ENCODE measurements around the gene GTF2F2. TPM values are rescaled to one million over a fixed set of nuclear protein-coding genes. Genes with fewer than 3 reads are reported as not detected.

Gene GTF2F2
- total RNA-seq, 4 donors from 2014 or later = 11.5 to 16.9 (median 13.3) TPM

DNA sequence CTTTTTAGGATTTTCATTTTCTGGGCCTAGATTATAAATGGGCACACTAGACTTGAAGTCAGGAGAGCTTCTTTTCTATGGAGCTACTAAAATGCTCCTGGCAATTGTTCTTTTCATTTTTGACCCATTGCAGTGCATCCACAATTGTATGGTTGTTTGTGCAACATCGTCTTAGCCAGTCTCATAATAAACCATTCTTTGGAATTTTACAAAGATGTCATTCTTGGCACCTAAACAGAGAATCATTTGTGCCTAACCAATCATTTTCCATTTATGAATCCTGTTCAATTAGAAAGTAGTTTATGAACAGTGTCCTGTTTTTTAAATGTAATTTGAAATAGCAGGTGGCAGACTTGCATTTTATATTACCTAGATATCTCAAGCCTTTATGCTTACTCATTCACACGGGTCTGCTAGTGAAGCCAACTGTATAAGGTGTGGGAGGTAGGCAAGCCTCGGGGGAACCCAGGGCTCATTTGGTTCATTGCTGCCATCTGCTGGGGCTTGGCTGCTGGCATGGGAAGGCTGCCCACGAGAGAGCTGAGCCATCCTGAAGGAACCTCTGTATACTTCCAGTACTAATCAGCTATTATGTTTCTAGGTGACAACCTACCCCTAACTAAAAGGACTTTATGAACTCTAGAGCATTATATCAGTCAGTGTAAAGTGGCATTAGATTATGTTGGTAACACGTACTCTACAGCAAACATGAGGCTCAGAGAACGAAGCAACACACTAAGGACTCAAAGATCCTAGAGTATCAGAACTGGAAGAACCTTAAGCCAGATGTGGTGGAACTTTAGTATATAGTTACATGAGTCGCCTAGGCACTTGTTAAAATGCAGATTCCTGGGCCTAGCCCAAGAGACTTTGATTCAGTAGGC lies 160.7 kb downstream of the GTF2F2 start:
- peak; percentile 55 to 77 for DNase-seq
- in situ Hi-C loops (cut with MboI; ENCODE audit: low sequenced_read_pairs in 4 of 4) = loop anchor here in 1 of 4 donors (10.0 kb wide), 1 partner anchor 236 kb away; no protein-coding TSS in a partner anchor

DNA sequence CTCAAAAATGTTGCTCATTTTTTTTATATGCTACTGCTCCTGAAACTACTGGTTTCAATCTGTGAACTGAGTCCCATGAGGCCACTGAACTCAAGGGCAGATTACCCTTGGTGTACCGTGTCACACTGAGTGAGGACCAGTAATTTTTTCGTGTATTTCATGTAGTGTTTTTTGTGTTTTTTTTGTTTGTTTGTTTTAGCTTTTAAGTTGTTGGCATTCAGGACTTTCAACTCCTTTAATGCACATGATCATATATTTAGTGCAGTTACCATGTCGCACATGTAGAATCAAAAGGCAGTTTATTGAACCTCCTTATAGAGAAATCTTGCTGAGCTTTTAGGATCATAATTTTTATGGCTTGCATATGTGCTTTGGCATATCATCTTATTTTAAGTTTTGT lies 162.7 kb downstream of the GTF2F2 start:
- no peak for DNase-seq
- H3K36me3 ChIP-seq = no peaks in the 10 kb centered on the region
- intact Hi-C loops (cut with DNase I; ENCODE audit: low total_unique reads) = loop anchor here (10.0 kb wide), 2 partner anchors 158 to 1378 kb away; partner anchors contain the start of gene GTF2F2
- no peak overlapping the region for H3K27ac ChIP-seq
- in situ Hi-C loops (cut with MboI; ENCODE audit: low sequenced_read_pairs in 4 of 4) = loop anchor here in 1 of 4 donors (10.0 kb wide), 1 partner anchor 238 kb away; no protein-coding TSS in a partner anchor
- no peak for ATAC-seq
- H3K4me3 ChIP-seq = no peak overlapping the region
- H3K9me3 ChIP-seq = no peaks in the 10 kb centered on the region
- H3K4me1 ChIP-seq = peaks cover 0 to 12% of the 10 kb centered on the region in 2 donors
- TF ChIP-seq, protein P1, sequence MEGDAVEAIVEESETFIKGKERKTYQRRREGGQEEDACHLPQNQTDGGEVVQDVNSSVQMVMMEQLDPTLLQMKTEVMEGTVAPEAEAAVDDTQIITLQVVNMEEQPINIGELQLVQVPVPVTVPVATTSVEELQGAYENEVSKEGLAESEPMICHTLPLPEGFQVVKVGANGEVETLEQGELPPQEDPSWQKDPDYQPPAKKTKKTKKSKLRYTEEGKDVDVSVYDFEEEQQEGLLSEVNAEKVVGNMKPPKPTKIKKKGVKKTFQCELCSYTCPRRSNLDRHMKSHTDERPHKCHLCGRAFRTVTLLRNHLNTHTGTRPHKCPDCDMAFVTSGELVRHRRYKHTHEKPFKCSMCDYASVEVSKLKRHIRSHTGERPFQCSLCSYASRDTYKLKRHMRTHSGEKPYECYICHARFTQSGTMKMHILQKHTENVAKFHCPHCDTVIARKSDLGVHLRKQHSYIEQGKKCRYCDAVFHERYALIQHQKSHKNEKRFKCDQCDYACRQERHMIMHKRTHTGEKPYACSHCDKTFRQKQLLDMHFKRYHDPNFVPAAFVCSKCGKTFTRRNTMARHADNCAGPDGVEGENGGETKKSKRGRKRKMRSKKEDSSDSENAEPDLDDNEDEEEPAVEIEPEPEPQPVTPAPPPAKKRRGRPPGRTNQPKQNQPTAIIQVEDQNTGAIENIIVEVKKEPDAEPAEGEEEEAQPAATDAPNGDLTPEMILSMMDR (IDR thresholded peaks at IDR 0.05 in 4 of 5, conservative IDR thresholded peaks at IDR 0.05 in 1 of 5) = no peak
- TF ChIP-seq POLR2A (IDR thresholded peaks at IDR 0.05) = no peak
- H3K27me3 ChIP-seq = no peaks in the 10 kb centered on the region

More for the DNA sequence above, 160.7 kb downstream of the GTF2F2 start:
- ATAC-seq = peak; percentile 93 to 99
- TF ChIP-seq, protein P1 (IDR thresholded peaks at IDR 0.05 in 4 of 5, conservative IDR thresholded peaks at IDR 0.05 in 1 of 5) = peak; percentile 57 to 77 (median 73)
- no peak for TF ChIP-seq POLR2A (IDR thresholded peaks at IDR 0.05)
- H3K27ac ChIP-seq = peak overlapping the region in 3 of 4 donors; percentile 3 to 41 (median 6)
- no peaks in the 10 kb centered on the region for H3K27me3 ChIP-seq
- H3K9me3 ChIP-seq = no peaks in the 10 kb centered on the region
- intact Hi-C loops (cut with DNase I; ENCODE audit: low total_unique reads) = loop anchor here (1.0 to 10.0 kb wide), 4 partner anchors 28 to 1376 kb away; partner anchors contain the start of gene GTF2F2
- H3K4me1 ChIP-seq = peaks cover 0 to 12% of the 10 kb centered on the region in 2 donors
- no peak overlapping the region for H3K4me3 ChIP-seq
- H3K36me3 ChIP-seq = no peaks in the 10 kb centered on the region

DNA sequence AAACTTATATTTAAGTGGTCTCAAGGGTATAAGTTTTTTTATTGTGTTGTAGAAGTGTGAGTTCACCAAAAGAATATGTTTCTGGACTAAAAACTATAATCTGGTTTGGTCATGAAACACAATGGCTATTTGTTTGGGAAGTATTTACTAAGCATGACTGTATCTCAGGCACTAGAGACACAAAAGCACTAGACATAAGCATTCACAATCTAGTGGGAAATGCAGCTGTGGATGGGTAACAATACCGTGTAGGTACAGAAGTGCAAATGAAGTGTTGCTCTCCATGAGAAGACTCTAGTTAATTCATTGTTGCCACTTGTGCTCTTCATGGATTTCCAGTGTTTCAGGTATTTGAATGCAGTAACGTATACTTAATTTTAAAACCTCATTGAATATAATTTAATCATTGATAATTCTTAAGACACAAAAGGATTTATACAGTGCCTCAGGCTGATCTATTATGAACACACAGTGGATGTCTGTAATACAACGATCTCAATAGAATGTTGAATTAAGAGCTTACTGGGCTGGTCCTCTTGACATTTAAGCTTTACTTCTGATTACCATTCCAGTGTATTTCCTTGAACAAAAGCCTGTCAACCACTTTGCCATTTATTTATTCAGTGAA lies 169.7 kb downstream of the GTF2F2 start:
- Histone ChIP-seq H3K4me3 (no peak overlapping the region), H3K4me1 (peaks cover under 1 to 3% of the 10 kb centered on the region in 2 donors), H3K27me3 (no peaks in the 10 kb centered on the region), H3K27ac (no peak overlapping the region), H3K9me3 (no peaks in the 10 kb centered on the region), H3K36me3 (no peaks in the 10 kb centered on the region)
- TF ChIP-seq, protein P1 (IDR thresholded peaks at IDR 0.05 in 4 of 5, conservative IDR thresholded peaks at IDR 0.05 in 1 of 5) = no peak
- no peak for TF ChIP-seq POLR2A (IDR thresholded peaks at IDR 0.05)
- intact Hi-C loops (cut with DNase I; ENCODE audit: low total_unique reads) = loop anchor here (10.0 kb wide), 2 partner anchors 165 to 1385 kb away; partner anchors contain the start of gene GTF2F2
- in situ Hi-C loops (cut with MboI; ENCODE audit: low sequenced_read_pairs in 4 of 4) = loop anchor here in 1 of 4 donors (10.0 kb wide), 1 partner anchor 245 kb away; no protein-coding TSS in a partner anchor
- no peak for DNase-seq
- ATAC-seq = no peak

DNA sequence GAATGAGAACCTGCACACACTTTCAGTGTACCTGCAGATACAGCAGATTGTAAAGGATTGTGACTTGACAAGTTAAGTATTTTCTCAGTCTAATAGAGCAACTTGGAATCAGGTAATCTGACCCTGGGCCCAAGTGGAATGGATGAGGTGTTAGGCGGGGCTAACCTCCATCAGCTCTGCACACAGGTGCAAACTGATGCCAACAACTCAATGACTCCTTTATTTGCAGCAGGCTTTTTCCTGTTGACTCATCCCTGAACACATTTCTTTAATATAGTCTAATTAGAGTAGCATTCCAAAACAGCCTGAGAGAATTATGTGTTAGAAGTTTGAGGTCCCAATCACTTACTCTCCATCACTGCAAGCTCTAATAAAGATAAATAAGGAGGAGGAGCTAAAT lies 171.9 kb downstream of the GTF2F2 start:
- H3K9me3 ChIP-seq = no peaks in the 10 kb centered on the region
- no peaks in the 10 kb centered on the region for H3K27me3 ChIP-seq
- no peak for ATAC-seq
- H3K36me3 ChIP-seq = no peaks in the 10 kb centered on the region
- no peak overlapping the region for H3K4me3 ChIP-seq
- no peak for DNase-seq
- in situ Hi-C loops (cut with MboI; ENCODE audit: low sequenced_read_pairs in 4 of 4) = no loop called here
- H3K4me1 ChIP-seq = peaks cover 19 to 23% of the 10 kb centered on the region in 2 donors
- TF ChIP-seq POLR2A (IDR thresholded peaks at IDR 0.05) = no peak
- TF ChIP-seq, protein P1 (IDR thresholded peaks at IDR 0.05 in 4 of 5, conservative IDR thresholded peaks at IDR 0.05 in 1 of 5) = no peak
- intact Hi-C loops (cut with DNase I; ENCODE audit: low total_unique reads) = no loop called here
- no peak overlapping the region for H3K27ac ChIP-seq
